DND-41 (cell line): ENCODE measurements around the gene NR1D1.

Experiments used
- ATAC-seq: fragments of 200-7000 bp; cut with Tn5 transposase; 3 replicates; pipeline ENCODE4 v1.9.1; 2021; ENCODE audit warnings: low read depth; ENCODE audit not compliant: insufficient read depth
- DNase-seq: peaks from one replicate; pipeline ENCODE4 v3.0.0-alpha.2; 2020
- H2AFZ ChIP-seq: 2 replicates; pipeline ENCODE4 v1.6.0; 2012; ENCODE audit warnings: low read depth, low read length
- H3K27ac ChIP-seq: 2 replicates; pipeline ENCODE4 v1.5.1; 2012; ENCODE audit warnings: low read length, inconsistent platforms
- H3K27me3 ChIP-seq: fragments of 200-600 bp; sonication (generic); 2 replicates; pipeline ENCODE4 v1.6.0; 2012; ENCODE audit warnings: low read length, mild to moderate bottlenecking, inconsistent platforms; ENCODE audit not compliant: insufficient read depth, poor library complexity
- H3K36me3 ChIP-seq: 2 replicates; pipeline ENCODE4 v1.5.1; 2012; ENCODE audit warnings: low read length, inconsistent platforms; ENCODE audit not compliant: insufficient read depth
- H3K4me1 ChIP-seq: 2 replicates; pipeline ENCODE4 v1.5.1; 2012; ENCODE audit warnings: mild to moderate bottlenecking, low read length; ENCODE audit not compliant: insufficient read depth
- H3K4me2 ChIP-seq: 2 replicates; pipeline ENCODE4 v1.6.0; 2012; ENCODE audit warnings: mild to moderate bottlenecking, moderate library complexity, low read length, inconsistent platforms; ENCODE audit not compliant: insufficient read depth
- H3K4me3 ChIP-seq, 2 experiments: fragments of 200-600 bp in 1 of 2; shearing (Covaris generic) in 1 of 2; 2 replicates each; pipeline ENCODE4 v1.5.1; 2012 to 2016; ENCODE audit warnings: inconsistent platforms in 2 of 2, low read length in 2 of 2, mild to moderate bottlenecking in 2 of 2, low read depth in 1 of 2, moderate library complexity in 1 of 2
- H3K79me2 ChIP-seq: 2 replicates; pipeline ENCODE4 v1.6.0; 2012; ENCODE audit warnings: low read length, inconsistent platforms; ENCODE audit not compliant: insufficient read depth
- H3K9ac ChIP-seq: 2 replicates; pipeline ENCODE4 v1.6.0; 2012; ENCODE audit warnings: low read depth, mild to moderate bottlenecking, inconsistent platforms, low read length, moderate library complexity
- H3K9me3 ChIP-seq: 2 replicates; pipeline ENCODE4 v1.5.1; 2012; ENCODE audit warnings: low read length, moderate library complexity, mild to moderate bottlenecking, inconsistent platforms; ENCODE audit not compliant: insufficient read depth, severe bottlenecking
- H4K20me1 ChIP-seq: 2 replicates; pipeline ENCODE4 v1.6.0; 2012; ENCODE audit warnings: low read length; ENCODE audit not compliant: insufficient read depth
- EZH2 ChIP-seq: IDR thresholded peaks from 3 replicates; pipeline ENCODE4 v1.6.1; 2012; ENCODE audit warnings: borderline replicate concordance, low read depth, mild to moderate bottlenecking, moderate library complexity, low read length, inconsistent platforms; ENCODE audit not compliant: severe bottlenecking
- TF ChIP-seq, protein P1 (sequence below): IDR thresholded peaks from 2 replicates; pipeline ENCODE4 v1.5.1; 2012; ENCODE audit warnings: borderline replicate concordance, low read length, moderate library complexity, mild to moderate bottlenecking; ENCODE audit not compliant: poor library complexity, severe bottlenecking; ENCODE audit errors: extremely low read depth

Gene NR1D1

GRCh38 chr17:40095944-40096791, 4.2 kb downstream of the NR1D1 start:
- TF ChIP-seq, protein P1, sequence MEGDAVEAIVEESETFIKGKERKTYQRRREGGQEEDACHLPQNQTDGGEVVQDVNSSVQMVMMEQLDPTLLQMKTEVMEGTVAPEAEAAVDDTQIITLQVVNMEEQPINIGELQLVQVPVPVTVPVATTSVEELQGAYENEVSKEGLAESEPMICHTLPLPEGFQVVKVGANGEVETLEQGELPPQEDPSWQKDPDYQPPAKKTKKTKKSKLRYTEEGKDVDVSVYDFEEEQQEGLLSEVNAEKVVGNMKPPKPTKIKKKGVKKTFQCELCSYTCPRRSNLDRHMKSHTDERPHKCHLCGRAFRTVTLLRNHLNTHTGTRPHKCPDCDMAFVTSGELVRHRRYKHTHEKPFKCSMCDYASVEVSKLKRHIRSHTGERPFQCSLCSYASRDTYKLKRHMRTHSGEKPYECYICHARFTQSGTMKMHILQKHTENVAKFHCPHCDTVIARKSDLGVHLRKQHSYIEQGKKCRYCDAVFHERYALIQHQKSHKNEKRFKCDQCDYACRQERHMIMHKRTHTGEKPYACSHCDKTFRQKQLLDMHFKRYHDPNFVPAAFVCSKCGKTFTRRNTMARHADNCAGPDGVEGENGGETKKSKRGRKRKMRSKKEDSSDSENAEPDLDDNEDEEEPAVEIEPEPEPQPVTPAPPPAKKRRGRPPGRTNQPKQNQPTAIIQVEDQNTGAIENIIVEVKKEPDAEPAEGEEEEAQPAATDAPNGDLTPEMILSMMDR: no peak
- no peak for TF ChIP-seq EZH2
- peaks cover 38% of the 10 kb centered on the region for H3K4me1 ChIP-seq
- no peaks in the 10 kb centered on the region for H3K27me3 ChIP-seq
- H3K4me3 ChIP-seq: no peak overlapping the region
- no peak overlapping the region for H3K27ac ChIP-seq
- no peaks in the 10 kb centered on the region for H3K9me3 ChIP-seq
- no peak overlapping the region for H3K4me2 ChIP-seq
- H3K79me2 ChIP-seq: peaks cover 18% of the 10 kb centered on the region
- H3K36me3 ChIP-seq: peaks cover 48% of the 10 kb centered on the region
- ATAC-seq (peak; percentile 2; the same call in 1 of the 3 replicates), DNase-seq (peak; percentile 67)
- no peak overlapping the region for H3K9ac ChIP-seq
- H2AFZ ChIP-seq: no peak overlapping the region
- H4K20me1 ChIP-seq: no peaks in the 10 kb centered on the region

DNA sequence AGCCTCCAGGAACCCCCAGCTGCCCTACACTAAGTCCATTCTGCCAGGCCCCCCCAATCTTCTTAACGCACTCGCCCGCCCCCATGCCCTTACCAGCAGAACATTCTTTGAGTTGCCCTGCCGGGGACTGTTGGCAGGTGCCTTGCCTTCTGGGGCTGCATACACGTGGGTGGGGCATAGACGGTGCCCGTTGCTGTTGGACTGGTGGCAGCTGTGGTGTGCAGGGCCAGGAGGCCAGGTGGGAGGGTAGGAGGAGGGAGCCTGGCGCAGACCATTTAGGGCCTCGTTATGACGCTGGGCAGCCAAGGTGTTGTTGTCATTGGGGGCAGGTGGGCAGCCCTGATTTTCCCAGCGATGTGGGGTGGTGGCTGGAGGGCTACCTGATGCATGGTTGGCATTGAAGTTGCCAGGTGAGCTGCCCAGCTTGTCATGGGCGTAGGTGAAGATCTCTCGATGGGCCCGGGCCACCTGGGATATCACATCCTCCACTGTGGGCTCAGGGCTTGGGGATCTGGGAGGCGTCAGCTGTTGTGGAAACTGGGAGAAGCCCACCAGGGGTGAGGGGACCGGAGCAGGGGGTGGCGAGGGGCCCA, 4.9 kb downstream of the NR1D1 start:
- H4K20me1 ChIP-seq: no peaks in the 10 kb centered on the region
- H3K79me2 ChIP-seq: peaks cover 18% of the 10 kb centered on the region
- H3K36me3 ChIP-seq: peaks cover 48% of the 10 kb centered on the region
- no peak overlapping the region for H3K4me3 ChIP-seq
- no peaks in the 10 kb centered on the region for H3K9me3 ChIP-seq
- ATAC-seq (no peak), DNase-seq (no peak)
- peaks cover 30% of the 10 kb centered on the region for H3K4me1 ChIP-seq
- no peak overlapping the region for H3K27ac ChIP-seq
- H3K9ac ChIP-seq: no peak overlapping the region
- TF ChIP-seq EZH2: no peak
- no peak overlapping the region for H3K4me2 ChIP-seq
- no peaks in the 10 kb centered on the region for H3K27me3 ChIP-seq
- no peak overlapping the region for H2AFZ ChIP-seq

DNA sequence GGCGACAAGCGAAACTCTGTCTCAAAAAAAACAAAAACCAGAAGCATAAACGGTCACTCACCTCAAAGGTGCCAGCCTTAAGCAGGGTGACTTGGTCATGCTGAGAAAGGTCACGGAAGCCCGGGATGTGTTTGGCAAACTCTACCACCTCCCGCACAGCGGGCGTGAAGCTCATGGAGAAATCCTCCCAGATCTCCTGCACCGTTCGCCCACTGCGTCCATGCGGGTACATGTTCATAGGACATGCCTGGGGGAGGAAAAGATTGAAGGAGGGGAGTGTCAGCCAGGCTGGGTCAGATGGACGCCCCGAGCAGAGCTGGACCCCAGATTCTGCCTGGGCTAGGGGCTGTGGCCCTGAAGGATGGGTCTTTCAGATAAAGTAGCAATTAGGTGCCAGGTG, 5.5 kb downstream of the NR1D1 start:
- Histone ChIP-seq H3K9ac (no peak overlapping the region), H3K36me3 (peaks cover 48% of the 10 kb centered on the region), H4K20me1 (no peaks in the 10 kb centered on the region), H3K9me3 (no peaks in the 10 kb centered on the region), H3K4me3 (no peak overlapping the region), H3K4me1 (peaks cover 25% of the 10 kb centered on the region), H3K27me3 (no peaks in the 10 kb centered on the region), H3K27ac (no peak overlapping the region), H3K4me2 (no peak overlapping the region), H3K79me2 (peaks cover 13% of the 10 kb centered on the region), H2AFZ (no peak overlapping the region)
- no peak for DNase-seq
- TF ChIP-seq, protein P1: no peak
- TF ChIP-seq EZH2: no peak
- no peak for ATAC-seq

- no peak for ATAC-seq
- no peak for TF ChIP-seq EZH2
- no peak overlapping the region for H3K4me2 ChIP-seq
- H2AFZ ChIP-seq: no peak overlapping the region
- no peaks in the 10 kb centered on the region for H4K20me1 ChIP-seq
- no peak for DNase-seq
- no peak overlapping the region for H3K4me3 ChIP-seq
- no peaks in the 10 kb centered on the region for H3K9me3 ChIP-seq
- peaks cover 58% of the 10 kb centered on the region for H3K36me3 ChIP-seq
- no peak overlapping the region for H3K9ac ChIP-seq
- H3K27me3 ChIP-seq: no peaks in the 10 kb centered on the region
- peaks cover 8% of the 10 kb centered on the region for H3K79me2 ChIP-seq
- H3K4me1 ChIP-seq: peaks cover 13% of the 10 kb centered on the region
- no peak overlapping the region for H3K27ac ChIP-seq
Measured at GRCh38 chr17:40093580-40094201, 6.7 kb downstream of the NR1D1 start.
